Heart left ventricle (tissue), 16 donors: Measurements from ENCODE around the gene UPK3A. TPM values are rescaled to one million over a fixed set of nuclear protein-coding genes. Genes with fewer than 3 reads are reported as not detected.

Experiments
- ATAC-seq, 4 donors: fragments of 200-7000 bp; cut with Tn5 transposase; one replicate each; pipeline ENCODE4 v1.9.1; 2020 to 2022; ENCODE audit warnings: moderate library complexity in 4 of 4, mild to moderate bottlenecking in 3 of 4, moderate number of reproducible peaks in 1 of 4
- DNase-seq, 5 donors: peaks; one replicate each; pipeline ENCODE4 v3.0.0-alpha.2; 2020
- H3K27ac ChIP-seq, 12 donors: fragments of 200-600 bp; sonication (generic) in 4 of 12; one replicate each; pipeline versions ENCODE4 v1.5.0 to v1.8.0; 2016 to 2022; ENCODE audit warnings: mild to moderate bottlenecking in 2 of 12
- H3K27me3 ChIP-seq, 9 donors: fragments of 200-600 bp; sonication (generic) in 2 of 9; one replicate each; pipeline versions ENCODE4 v1.5.1 to v1.8.0; 2016 to 2022; ENCODE audit warnings: mild to moderate bottlenecking in 3 of 9
- H3K36me3 ChIP-seq, 9 donors: fragments of 200-600 bp; sonication (generic) in 2 of 9; one replicate each; pipeline versions ENCODE4 v1.5.0 to v1.8.0; 2018 to 2022; ENCODE audit warnings: mild to moderate bottlenecking in 2 of 9
- H3K4me1 ChIP-seq, 12 donors: fragments of 200-600 bp; sonication (generic) in 4 of 12; one replicate each; pipeline versions ENCODE4 v1.5.0 to v1.8.0; 2016 to 2022; ENCODE audit warnings: mild to moderate bottlenecking in 3 of 12
- H3K4me3 ChIP-seq, 12 donors: fragments of 200-600 bp; sonication (generic) in 4 of 12; one replicate each; pipeline versions ENCODE4 v1.5.0 to v1.8.0; 2017 to 2022; ENCODE audit warnings: mild to moderate bottlenecking in 9 of 12, moderate library complexity in 4 of 12
- H3K9me3 ChIP-seq, 12 donors: fragments of 200-600 bp; sonication (generic) in 4 of 12; one replicate each; pipeline versions ENCODE4 v1.5.0 to v1.8.0; 2016 to 2022; ENCODE audit warnings: mild to moderate bottlenecking in 1 of 12
- POLR2A ChIP-seq, 2 donors: fragments of 450-650 bp; IDR thresholded peaks; one replicate each; pipeline ENCODE4 v1.6.1; 2017; ENCODE audit warnings: antibody characterized with exemption in 2 of 2, mild to moderate bottlenecking in 2 of 2, moderate library complexity in 2 of 2
- WGBS, 4 donors: extraction: QIAGEN DNeasy Blood & Tissue Kit in 2 of 4; methylation state at CpG; one replicate each; pipeline versions ENCODE4 v1.1.5 to v1.1.7; 2013 to 2018; 5-methylcytosine and 5-hydroxymethylcytosine counted together
- intact Hi-C, 10 donors: fragments of 100-400 bp; cut with DNase I; formaldehyde crosslinking; loops; one replicate each; pipeline versions ENCODE4 v1.11.1 to v1.14.2; 2022
- polyA plus RNA-seq, 2 donors: library from polyadenylated mRNA; stranded (reverse); fragments of 200-250 nt; gene quantifications; one replicate each; pipeline ENCODE4 v1.2.3, GENCODE V29; 2013
- total RNA-seq, 9 donors: library from RNA; depleted of rRNA in 2 of 9; stranded (reverse); fragments of >200 nt in 2 of 9; fragmentation: NEBNext Ultra II Directional in 3 of 9; extraction: Animal tissue kit (Norgen Biotek cat#: 25700) in 3 of 9; gene quantifications; one replicate each; pipeline versions ENCODE4 v1.1.0 to v1.2.4, GENCODE V29; 2016 to 2023
- TF ChIP-seq, protein P1 (sequence below), 12 donors: fragments of 200-600 bp; sonication (generic) in 4 of 12; IDR thresholded peaks; one replicate each; pipeline versions ENCODE4 v1.5.0 to v1.8.0; 2018 to 2022; ENCODE audit warnings: antibody characterized with exemption in 12 of 12, mild to moderate bottlenecking in 5 of 12
- donor health status: ischemic (EF 13 %, LVEDD 7.1; RV severe dilation, severe dysfunction).
- donor health status: healthy with polysubstance abuse.
- donor health status: DM: no; HTN: yes; CAD: no.
- donor health status: DM: no; HTN: no; CAD: no.
- donor health status: ischemic (EF 25% LVEDD 6.9; RV normal size, moderate dysfunction).
- donor health status: ischemic (EF 25% LVEDD 5.7; RV mildly dilated, moderate dysfunction).
- donor health status: healthy.
- donor health status: DM: yes; HTN: yes; CAD: no.
- donor health status: ischemic (EF 35%, LVEDD 5.7; RV mildly dilated, moderate dysfunction).
- donor health status: nonischemic (EF 11% LVEDD 7.7; RV severe dilation, severe dysfunction).
- donor health status: DM: yes; HTN: yes; CAD: no.
- donor health status: PGD.
- donor health status: ischemic (EF 29% LVEDD 5.4; RV normal size, mild dysfunction).
- donor health status: nonischemic (EF 23%, LVEDD 6.1; RV moderate dilation, normal function).

The UPK3A gene
- total and polyA plus RNA-seq, 11 donors, result 0.15 to 0.45 (median 0.34) TPM; not detected in 8

DNA sequence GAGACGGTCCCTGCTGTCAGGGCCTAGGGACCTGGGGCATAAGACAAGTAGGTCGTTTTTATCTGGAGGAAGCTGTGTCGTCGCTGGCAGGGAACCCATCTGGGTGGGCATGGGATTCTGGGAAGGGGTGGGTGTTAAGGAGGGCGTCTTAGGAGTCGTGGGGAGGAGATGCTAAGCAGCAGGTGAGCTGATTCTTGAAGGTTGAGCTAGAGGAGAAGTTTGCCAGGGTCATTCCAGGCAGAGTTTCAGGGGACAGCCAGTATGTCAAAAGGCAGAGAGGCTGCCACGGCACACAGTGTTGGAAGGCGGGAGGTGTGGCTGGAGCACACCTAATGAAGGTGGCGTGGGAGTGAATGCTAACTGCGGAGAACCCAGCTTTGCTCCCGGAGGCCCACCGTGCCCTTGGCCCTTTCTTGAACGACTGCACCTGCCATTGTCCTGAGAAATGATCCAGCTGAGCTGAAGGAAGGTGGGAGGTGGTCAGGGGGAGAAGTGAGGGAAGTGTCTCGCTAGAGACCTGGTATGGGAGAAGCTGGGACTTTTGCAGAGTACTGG, 26.3 kb downstream of the UPK3A start:
- H3K27ac ChIP-seq, result peak overlapping the region in 8 of 12 donors; percentile 67 to 90 (median 85)
- intact Hi-C loops, result loop anchor here in 4 of 10 donors (5.0 to 10.0 kb wide), 3 partner anchors 39 to 124 kb away; partner anchors contain the start of genes RIBC2 (in 1 of the 4) and SMC1B (in 1 of the 4)
- peaks cover 0 to 37% (median 21%) of the 10 kb centered on the region in 12 donors for H3K4me1 ChIP-seq
- DNase-seq, result no peak
- H3K27me3 ChIP-seq, result no peaks in the 10 kb centered on the region
- TF ChIP-seq POLR2A (IDR thresholded peaks at IDR 0.05), result no peak
- TF ChIP-seq, protein P1, sequence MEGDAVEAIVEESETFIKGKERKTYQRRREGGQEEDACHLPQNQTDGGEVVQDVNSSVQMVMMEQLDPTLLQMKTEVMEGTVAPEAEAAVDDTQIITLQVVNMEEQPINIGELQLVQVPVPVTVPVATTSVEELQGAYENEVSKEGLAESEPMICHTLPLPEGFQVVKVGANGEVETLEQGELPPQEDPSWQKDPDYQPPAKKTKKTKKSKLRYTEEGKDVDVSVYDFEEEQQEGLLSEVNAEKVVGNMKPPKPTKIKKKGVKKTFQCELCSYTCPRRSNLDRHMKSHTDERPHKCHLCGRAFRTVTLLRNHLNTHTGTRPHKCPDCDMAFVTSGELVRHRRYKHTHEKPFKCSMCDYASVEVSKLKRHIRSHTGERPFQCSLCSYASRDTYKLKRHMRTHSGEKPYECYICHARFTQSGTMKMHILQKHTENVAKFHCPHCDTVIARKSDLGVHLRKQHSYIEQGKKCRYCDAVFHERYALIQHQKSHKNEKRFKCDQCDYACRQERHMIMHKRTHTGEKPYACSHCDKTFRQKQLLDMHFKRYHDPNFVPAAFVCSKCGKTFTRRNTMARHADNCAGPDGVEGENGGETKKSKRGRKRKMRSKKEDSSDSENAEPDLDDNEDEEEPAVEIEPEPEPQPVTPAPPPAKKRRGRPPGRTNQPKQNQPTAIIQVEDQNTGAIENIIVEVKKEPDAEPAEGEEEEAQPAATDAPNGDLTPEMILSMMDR (IDR thresholded peaks at IDR 0.05), result no peak
- no peaks in the 10 kb centered on the region for H3K36me3 ChIP-seq
- WGBS, 4 donors, result 52 to 59% (median 57%) methylated on average over 14 of the region's 14 CpGs
- H3K4me3 ChIP-seq, result peak overlapping the region in 11 of 12 donors; percentile 77 to 99 (median 92)
- no peak for ATAC-seq
- no peaks in the 10 kb centered on the region for H3K9me3 ChIP-seq

DNA sequence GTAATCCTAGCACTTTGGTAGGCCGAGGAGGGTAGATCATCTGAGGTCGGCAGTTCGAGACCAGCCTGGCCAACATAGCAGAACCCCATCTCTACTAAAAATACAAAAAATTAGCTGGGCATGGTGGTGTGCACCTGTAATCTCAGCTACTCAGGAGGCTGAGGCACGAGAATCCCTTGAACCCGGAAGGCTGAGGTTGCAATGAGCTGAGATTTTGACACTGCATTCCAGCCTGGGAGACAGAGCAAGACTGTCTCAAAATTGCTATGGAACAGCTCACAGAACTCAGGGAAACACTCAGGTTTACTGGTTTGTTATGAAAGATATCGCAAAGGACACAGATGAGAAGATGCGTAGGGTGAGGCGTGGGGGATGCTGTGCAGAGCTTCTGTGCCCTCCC, 27.7 kb downstream of the UPK3A start:
- TF ChIP-seq POLR2A (IDR thresholded peaks at IDR 0.05), result no peak
- TF ChIP-seq, protein P1 (IDR thresholded peaks at IDR 0.05), result no peak
- Histone ChIP-seq H3K27me3 (no peaks in the 10 kb centered on the region), H3K4me1 (peaks cover 0 to 50% (median 31%) of the 10 kb centered on the region in 12 donors), H3K9me3 (no peaks in the 10 kb centered on the region), H3K27ac (no peak overlapping the region), H3K4me3 (no peak overlapping the region), H3K36me3 (no peaks in the 10 kb centered on the region)
- intact Hi-C loops, result loop anchor here in 4 of 10 donors (5.0 to 10.0 kb wide), 3 partner anchors 40 to 122 kb away; partner anchors contain the start of genes RIBC2 (in 1 of the 4) and SMC1B (in 1 of the 4)
- DNase-seq (no peak), ATAC-seq (no peak)
- WGBS, 4 donors, result 81 to 91% (median 88%) methylated on average over 8 of the region's 8 CpGs

DNA sequence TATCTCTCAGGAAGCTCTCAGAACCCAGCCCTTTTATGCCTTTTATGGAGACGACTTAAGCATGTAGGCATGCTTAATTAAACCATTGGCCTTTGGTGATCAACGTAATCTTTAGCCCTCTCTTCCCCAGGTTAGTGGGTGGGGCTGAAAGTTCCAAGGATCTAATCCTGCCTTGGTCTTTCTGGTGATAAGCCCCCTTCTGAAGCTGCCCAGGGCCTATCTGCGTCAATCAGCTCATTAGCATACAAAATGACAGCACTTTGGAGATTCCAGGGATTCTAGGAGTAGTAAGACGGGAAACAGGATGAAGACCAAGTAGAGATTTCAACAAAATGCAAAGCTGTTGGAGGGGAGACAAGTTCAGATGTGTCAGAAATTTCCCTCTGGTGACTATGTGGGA, 28.1 kb downstream of the UPK3A start:
- TF ChIP-seq, protein P1 (IDR thresholded peaks at IDR 0.05), result no peak
- TF ChIP-seq POLR2A (IDR thresholded peaks at IDR 0.05), result no peak
- 64 to 90% (median 76%) methylated on average over 4 of the region's 4 CpGs for WGBS, 4 donors
- H3K4me1 ChIP-seq, result peaks cover 0 to 55% (median 36%) of the 10 kb centered on the region in 12 donors
- no peaks in the 10 kb centered on the region for H3K9me3 ChIP-seq
- H3K27ac ChIP-seq, result no peak overlapping the region
- DNase-seq (no peak), ATAC-seq (no peak)
- no peak overlapping the region for H3K4me3 ChIP-seq
- H3K36me3 ChIP-seq, result no peaks in the 10 kb centered on the region
- intact Hi-C loops, result loop anchor here in 4 of 10 donors (5.0 to 10.0 kb wide), 3 partner anchors 41 to 122 kb away; partner anchors contain the start of genes RIBC2 (in 1 of the 4) and SMC1B (in 1 of the 4)
- no peaks in the 10 kb centered on the region for H3K27me3 ChIP-seq

DNA sequence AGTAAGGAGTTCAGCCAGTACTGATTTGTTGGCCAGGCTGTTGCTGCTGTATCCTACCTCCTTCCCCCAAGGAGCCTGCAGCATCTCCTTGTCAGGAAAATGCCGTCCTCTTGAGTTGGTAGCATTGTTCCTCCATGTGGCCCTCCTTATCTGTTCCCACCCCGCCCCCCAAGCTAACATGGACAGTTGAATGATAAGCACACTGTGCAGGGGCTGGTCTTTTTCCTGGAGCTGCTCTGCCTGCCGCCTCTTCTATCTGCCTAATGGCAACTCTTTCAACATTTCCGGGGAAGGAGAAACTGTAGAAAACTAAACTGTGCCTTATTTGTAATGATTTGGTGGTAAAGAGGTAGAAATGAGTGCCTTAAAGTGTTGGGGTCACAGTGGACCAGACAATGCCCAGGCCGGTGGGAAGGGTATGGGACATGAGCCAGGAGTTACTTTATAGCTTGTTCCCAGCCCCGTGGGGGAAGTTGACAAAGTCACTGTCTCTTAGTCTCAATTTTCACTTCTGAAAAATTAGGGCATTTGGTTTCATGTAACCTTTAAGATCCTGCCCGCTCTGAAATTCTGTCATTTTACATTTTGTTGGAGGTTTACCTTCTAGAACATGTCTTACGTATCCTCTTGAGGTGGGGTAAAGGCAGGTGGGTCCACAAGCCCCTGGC, 29.4 kb downstream of the UPK3A start:
- peaks cover 0 to 63% (median 46%) of the 10 kb centered on the region in 12 donors for H3K4me1 ChIP-seq
- WGBS, 4 donors, result 45 to 55% (median 49%) methylated on average over 8 of the region's 8 CpGs

More for the DNA sequence above, 29.4 kb downstream of the UPK3A start:
- ATAC-seq (no peak), DNase-seq (no peak)
- intact Hi-C loops, result loop anchor here in 5 of 10 donors (2.0 to 10.0 kb wide), 4 partner anchors 42 to 121 kb away; partner anchors contain the start of genes RIBC2 (in 1 of the 5) and SMC1B (in 1 of the 5)
- no peak overlapping the region for H3K4me3 ChIP-seq
- no peaks in the 10 kb centered on the region for H3K27me3 ChIP-seq
- no peaks in the 10 kb centered on the region for H3K36me3 ChIP-seq
- peak overlapping the region in 4 of 12 donors; percentile 7 to 43 (median 30) for H3K27ac ChIP-seq
- TF ChIP-seq, protein P1 (IDR thresholded peaks at IDR 0.05), result no peak
- no peak for TF ChIP-seq POLR2A (IDR thresholded peaks at IDR 0.05)
- no peaks in the 10 kb centered on the region for H3K9me3 ChIP-seq
